ENCODE data around the gene CD37. TPM values are rescaled to one million over a fixed set of nuclear protein-coding genes. Genes with fewer than 3 reads are reported as not detected.
"Not testable (repeated sequence)": the region's sequence is repeated elsewhere in the genome, so short reads cannot be mapped to it uniquely, and the experiment has no call there.

Gene CD37
- total RNA-seq, 6 experiments from 2014 or later: not detected

DNA sequence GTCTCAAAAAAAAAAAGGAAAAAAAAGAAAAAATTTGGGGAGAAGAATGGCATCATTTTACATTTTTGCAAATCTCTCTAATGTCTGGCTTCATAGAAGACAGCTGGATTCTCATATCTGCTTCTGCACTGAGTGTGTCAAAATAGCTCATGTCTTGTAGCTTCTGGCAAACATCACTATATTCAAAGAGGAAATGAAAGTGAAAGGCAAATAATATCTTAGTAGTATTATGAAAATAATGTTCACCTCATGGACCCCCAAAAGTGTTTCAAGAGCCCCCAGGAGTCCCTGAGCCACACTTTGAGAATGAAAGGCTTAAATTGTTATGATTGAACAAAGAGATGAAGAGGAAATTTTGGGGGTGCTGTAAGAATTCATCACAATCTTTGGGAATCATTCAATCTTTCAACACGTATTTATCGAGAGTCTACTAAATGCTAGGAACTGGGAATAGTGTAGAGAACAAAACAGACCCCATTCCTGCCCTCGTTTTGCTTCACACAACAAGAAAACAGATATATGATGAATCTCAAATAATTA is 9.0 kb upstream of the CD37 start:
- DNase-seq: no peak
- Mint-ChIP-seq H3K27me3 (ENCODE audit: insufficient read depth) (peaks cover 4% of the 10 kb centered on the region), H3K4me3 (no peak overlapping the region; the same call in 1 of the 2 replicates), H3K27ac (no peak overlapping the region), H3K4me1 (ENCODE audit: low read depth) (no peaks in the 10 kb centered on the region; the same call in 1 of the 2 replicates), H3K9me3 (peaks cover 4% of the 10 kb centered on the region; the same call in 1 of the 2 replicates), H3K36me3 (ENCODE audit: low read depth) (no peaks in the 10 kb centered on the region; the same call in 1 of the 2 replicates)
- TF ChIP-seq, protein P1, sequence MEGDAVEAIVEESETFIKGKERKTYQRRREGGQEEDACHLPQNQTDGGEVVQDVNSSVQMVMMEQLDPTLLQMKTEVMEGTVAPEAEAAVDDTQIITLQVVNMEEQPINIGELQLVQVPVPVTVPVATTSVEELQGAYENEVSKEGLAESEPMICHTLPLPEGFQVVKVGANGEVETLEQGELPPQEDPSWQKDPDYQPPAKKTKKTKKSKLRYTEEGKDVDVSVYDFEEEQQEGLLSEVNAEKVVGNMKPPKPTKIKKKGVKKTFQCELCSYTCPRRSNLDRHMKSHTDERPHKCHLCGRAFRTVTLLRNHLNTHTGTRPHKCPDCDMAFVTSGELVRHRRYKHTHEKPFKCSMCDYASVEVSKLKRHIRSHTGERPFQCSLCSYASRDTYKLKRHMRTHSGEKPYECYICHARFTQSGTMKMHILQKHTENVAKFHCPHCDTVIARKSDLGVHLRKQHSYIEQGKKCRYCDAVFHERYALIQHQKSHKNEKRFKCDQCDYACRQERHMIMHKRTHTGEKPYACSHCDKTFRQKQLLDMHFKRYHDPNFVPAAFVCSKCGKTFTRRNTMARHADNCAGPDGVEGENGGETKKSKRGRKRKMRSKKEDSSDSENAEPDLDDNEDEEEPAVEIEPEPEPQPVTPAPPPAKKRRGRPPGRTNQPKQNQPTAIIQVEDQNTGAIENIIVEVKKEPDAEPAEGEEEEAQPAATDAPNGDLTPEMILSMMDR (IDR thresholded peaks at IDR 0.05): no peak

DNA sequence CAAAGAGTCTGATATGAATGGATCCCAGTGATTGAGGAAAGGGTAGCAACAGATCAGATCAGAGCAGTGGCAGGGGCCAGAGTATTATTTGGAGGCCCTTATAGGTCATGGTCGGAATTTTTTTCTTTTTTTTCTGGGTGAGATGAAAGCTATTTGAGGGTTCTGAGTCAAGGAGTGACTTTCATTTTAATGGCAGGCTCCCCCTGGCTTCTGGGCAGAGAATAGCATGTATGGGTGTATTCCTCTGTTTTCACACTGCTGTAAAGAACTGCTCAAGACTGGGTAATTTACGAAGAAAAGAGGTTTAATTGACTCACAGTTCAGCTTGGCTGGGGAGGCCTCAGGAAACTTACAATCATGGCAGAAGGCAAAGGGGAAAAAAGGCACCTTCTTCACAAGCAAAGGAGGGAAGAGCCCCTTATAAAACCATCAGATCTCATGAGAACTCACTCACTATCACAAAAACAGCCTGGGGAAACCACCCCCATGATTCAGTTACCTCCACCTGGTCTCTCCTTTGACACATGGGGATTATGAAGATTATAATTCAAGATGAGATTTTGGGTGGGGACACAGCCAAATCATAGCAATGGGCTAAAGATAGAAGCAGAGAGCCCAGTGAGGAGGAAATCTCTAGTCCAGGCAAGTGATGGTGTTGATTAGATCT is 7.2 kb upstream of the CD37 start:
- Mint-ChIP-seq H3K27ac (no peak overlapping the region), H3K9me3 (no peaks in the 10 kb centered on the region), H3K4me1 (ENCODE audit: low read depth) (no peaks in the 10 kb centered on the region; the same call in 1 of the 2 replicates), H3K4me3 (no peak overlapping the region), H3K36me3 (ENCODE audit: low read depth) (no peaks in the 10 kb centered on the region), H3K27me3 (ENCODE audit: insufficient read depth) (peaks cover 9% of the 10 kb centered on the region)
- peak; percentile 43 for DNase-seq
- TF ChIP-seq, protein P1 (IDR thresholded peaks at IDR 0.05): peak; percentile 81

DNA sequence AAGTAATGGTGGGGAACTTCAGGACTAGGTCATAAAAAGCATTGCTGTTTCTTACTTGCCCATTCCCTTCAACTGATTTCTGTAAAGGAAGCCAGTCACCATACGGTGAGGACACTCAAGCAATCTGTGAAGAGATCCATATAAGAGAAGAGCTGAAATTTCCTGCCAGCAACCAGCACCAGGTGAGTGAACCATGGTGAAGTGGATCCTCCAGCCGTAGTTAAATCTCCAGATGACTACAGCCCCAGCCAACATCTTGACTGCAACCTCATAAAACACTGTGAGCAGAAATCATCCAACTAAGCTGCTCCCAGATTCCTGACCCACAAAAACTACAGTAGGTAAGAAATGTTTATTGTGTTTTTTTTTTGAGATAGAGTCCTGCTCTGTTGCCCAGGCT is 6.5 kb upstream of the CD37 start:
- TF ChIP-seq, protein P1 (IDR thresholded peaks at IDR 0.05): no peak
- Mint-ChIP-seq H3K27me3 (ENCODE audit: insufficient read depth) (peaks cover 13% of the 10 kb centered on the region), H3K36me3 (ENCODE audit: low read depth) (no peaks in the 10 kb centered on the region), H3K4me3 (no peak overlapping the region), H3K27ac (no peak overlapping the region; the same call in 1 of the 2 replicates), H3K9me3 (no peaks in the 10 kb centered on the region), H3K4me1 (ENCODE audit: low read depth) (no peaks in the 10 kb centered on the region; the same call in 1 of the 2 replicates)
- DNase-seq: no peak

DNA sequence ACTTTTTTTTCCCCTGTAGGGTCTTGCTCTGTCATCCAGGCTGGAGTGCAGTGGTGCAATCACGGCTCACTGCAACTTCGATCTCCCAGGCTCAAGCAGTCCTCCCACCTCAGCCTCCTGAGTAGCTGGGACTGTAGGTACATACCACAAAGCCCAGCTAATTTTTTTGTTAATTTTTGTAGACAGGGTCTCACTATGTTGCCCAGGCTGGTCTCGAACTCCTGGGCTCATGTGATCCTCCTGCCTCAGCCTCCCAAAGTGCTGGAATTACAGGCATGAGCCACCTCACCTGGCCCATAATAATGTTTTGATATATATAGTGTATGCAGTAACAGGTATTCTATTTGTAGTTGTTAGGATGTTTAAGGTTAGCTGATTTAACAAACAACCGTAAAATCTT is 4.0 kb upstream of the CD37 start:
- H3K36me3 Mint-ChIP-seq (ENCODE audit: low read depth); H3K9me3 Mint-ChIP-seq; DNase-seq; H3K27ac Mint-ChIP-seq; H3K4me1 Mint-ChIP-seq (ENCODE audit: low read depth); H3K4me3 Mint-ChIP-seq: not testable (repeated sequence)
- peaks cover 12% of the 10 kb centered on the region for H3K27me3 Mint-ChIP-seq (ENCODE audit: insufficient read depth)

DNA sequence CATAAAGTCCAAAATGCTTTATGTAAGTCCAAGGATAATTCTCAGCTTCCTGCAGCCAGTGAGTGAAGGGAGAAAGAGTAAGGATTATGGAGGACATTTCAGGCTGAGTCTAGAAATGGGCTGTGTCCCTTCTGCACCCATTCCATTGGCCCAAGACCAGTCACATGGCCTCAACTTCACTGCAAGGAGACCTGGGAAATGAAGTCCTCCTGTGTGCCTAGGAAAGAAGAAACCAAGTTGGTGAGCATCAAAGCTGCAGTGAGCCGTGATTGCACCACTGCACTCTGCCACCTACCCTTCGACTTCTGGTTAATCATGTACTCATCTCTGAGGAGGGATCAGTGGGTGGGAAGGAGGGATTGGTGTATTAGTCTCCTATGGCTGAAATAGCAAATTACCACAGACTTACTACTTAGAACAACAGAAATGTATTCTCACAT is 3.6 kb upstream of the CD37 start:
- DNase-seq: peak; percentile 28
- H3K36me3 Mint-ChIP-seq (ENCODE audit: low read depth): no peaks in the 10 kb centered on the region
- peaks cover 12% of the 10 kb centered on the region for H3K27me3 Mint-ChIP-seq (ENCODE audit: insufficient read depth)
- no peaks in the 10 kb centered on the region for H3K9me3 Mint-ChIP-seq
- TF ChIP-seq, protein P1 (IDR thresholded peaks at IDR 0.05): no peak
- H3K27ac Mint-ChIP-seq: no peak overlapping the region
- H3K4me1 Mint-ChIP-seq (ENCODE audit: low read depth): no peaks in the 10 kb centered on the region; the same call in 1 of the 2 replicates
- no peak overlapping the region for H3K4me3 Mint-ChIP-seq

DNA sequence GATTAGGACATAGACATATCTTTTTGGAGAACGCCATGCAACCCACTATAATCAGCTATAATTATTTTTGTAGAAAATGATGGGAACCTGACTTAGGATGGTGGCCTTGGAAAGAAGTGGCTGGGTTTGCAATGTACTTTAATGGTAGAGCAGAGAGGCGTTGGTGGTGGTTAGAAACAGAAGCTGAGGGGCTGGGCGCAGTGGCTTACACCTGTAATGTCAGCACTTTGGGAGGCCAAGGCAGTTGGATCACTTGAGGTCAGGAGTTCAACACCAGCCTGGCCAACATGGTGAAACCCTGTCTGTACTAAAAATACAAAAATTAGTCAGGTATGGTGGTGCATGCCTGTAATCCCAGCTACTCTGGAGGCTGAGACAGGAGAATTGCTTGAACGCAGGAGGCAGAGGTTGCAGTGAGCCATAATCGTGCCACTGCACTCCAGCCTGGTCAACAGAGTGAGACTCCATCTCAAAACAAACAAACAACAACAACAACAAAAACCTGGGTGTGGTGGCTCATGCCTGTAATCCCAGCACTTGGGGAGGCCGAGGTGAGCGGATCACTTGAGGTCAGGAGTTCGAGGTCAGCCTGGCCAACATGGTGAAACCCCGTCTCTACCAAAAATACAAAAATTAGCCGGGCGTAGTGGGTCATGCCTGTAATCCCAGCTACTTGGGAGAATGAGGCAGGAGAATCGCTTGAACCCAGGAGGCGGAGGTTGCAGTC is 2.4 kb upstream of the CD37 start:
- not testable (repeated sequence) for H3K9me3 Mint-ChIP-seq; H3K4me1 Mint-ChIP-seq (ENCODE audit: low read depth); H3K27ac Mint-ChIP-seq; H3K4me3 Mint-ChIP-seq; H3K36me3 Mint-ChIP-seq (ENCODE audit: low read depth); DNase-seq
- H3K27me3 Mint-ChIP-seq (ENCODE audit: insufficient read depth): peaks cover 12% of the 10 kb centered on the region

All from HFFc6 (cell line).